Measurements from ENCODE around the gene MAFF. TPM values are rescaled to one million over a fixed set of nuclear protein-coding genes. Genes with fewer than 3 reads are reported as not detected.

The MAFF gene
- total RNA-seq, 2 donors from 2014 or later: 18.0 to 22.2 TPM

- ATAC-seq: peak; percentile 92
- intact Hi-C loops (cut with DNase I, micrococcal nuclease): no loop called here
- DNase-seq: peak; percentile 64 to 66
These were observed 56.0 kb downstream of the MAFF start for GRCh38 chr22:38257650-38258250.

- ATAC-seq: no peak
- DNase-seq: no peak
- intact Hi-C loops (cut with DNase I, micrococcal nuclease): no loop called here
These were observed 57.1 kb downstream of the MAFF start for GRCh38 chr22:38258895-38259294.

DNA sequence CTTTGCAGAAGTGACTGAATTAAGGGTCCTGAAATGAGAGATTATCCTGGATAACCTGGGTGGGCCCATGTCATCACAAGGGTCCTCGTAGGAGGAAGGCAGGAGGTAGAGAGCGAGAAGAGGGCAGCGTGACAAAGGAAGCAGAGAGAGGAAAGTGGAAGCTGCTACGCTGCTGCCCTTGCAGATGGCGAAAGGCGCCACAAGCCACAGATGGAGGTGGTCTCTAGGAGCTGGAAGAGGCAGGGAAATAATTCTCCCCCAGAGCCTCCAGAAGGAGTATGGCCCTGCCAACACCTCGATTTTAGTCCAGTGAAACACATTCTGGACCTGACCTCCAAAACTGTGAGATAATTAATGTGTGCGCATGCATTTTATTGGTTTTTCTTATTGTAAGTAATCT lies 57.6 kb downstream of the MAFF start:
- intact Hi-C loops (cut with DNase I, micrococcal nuclease): no loop called here
- DNase-seq (no peak), ATAC-seq (no peak)

GRCh38 chr22:38260761-38261681 lies 59.2 kb downstream of the MAFF start:
- intact Hi-C loops (cut with DNase I, micrococcal nuclease): no loop called here
- DNase-seq: peak in 1 of 2 donors; percentile 24
- ATAC-seq: no peak

- ATAC-seq (peak; percentile 65), DNase-seq (peak; percentile 66 to 83)
- intact Hi-C loops (cut with DNase I, micrococcal nuclease): no loop called here
These were observed 60.4 kb downstream of the MAFF start for GRCh38 chr22:38262051-38262795.

- ATAC-seq (no peak), DNase-seq (no peak)
- intact Hi-C loops (cut with DNase I, micrococcal nuclease): no loop called here
These were observed 62.6 kb downstream of the MAFF start for GRCh38 chr22:38264322-38264843.

Other genes starting within 250 kb of the MAFF start
- not detected for gene C22orf23, start 248.4 kb upstream of the MAFF start, total RNA-seq
- gene POLR2F, start 248.3 kb upstream of the MAFF start, total RNA-seq: 10 to 100 TPM; 51.1 to 60.2 TPM
- gene SOX10, start 217.4 kb upstream of the MAFF start, total RNA-seq: 1 to 10 TPM; 1.5 to 3.7 TPM
- 10 to 100 TPM; 34.3 to 40.4 TPM for gene PICK1, start 144.6 kb upstream of the MAFF start, total RNA-seq
- gene SLC16A8, start 117.8 kb upstream of the MAFF start, total RNA-seq: not detected
- gene BAIAP2L2, start 91.3 kb upstream of the MAFF start, total RNA-seq: 10 to 100 TPM; 61.2 to 84.6 TPM
- gene PLA2G6, start 20.2 kb upstream of the MAFF start, total RNA-seq: 10 to 100 TPM; 21.2 to 24.9 TPM
- 10 to 100 TPM; 41.9 to 48.0 TPM for gene TMEM184B, start 71.0 kb downstream of the MAFF start, total RNA-seq
- gene CSNK1E, start 115.4 kb downstream of the MAFF start, total RNA-seq: 10 to 100 TPM; 76.5 to 90.4 TPM

Measured in left colon (tissue), 2 donors.